T47D (cell line): ENCODE results near the gene MEGF6.

Experiments used
- DNase-seq, 2 experiments: peaks; one replicate each; pipeline versions ENCODE4 v3.0.0 to v3.0.0-alpha.2; 2011 to 2012; ENCODE audit warnings: low read depth in 1 of 2, low spot score in 1 of 2
- JUND ChIP-seq: IDR thresholded peaks from 2 replicates; pipeline ENCODE4 v1.6.1; 2012; ENCODE audit warnings: low read depth
- in situ Hi-C: cut with HindIII; loops from 2 replicates; pipeline ENCODE4 v1.10.0; 2016; ENCODE audit warnings: low sequenced_read_pairs, low pct_unique_long_range_greater_than_20kb

MEGF6 gene

GRCh38 chr1:3562712-3563111 is 48.6 kb downstream of the MEGF6 start:
- no peak for DNase-seq
- in situ Hi-C loops: no loop called here
- no peak for TF ChIP-seq JUND

- in situ Hi-C loops: no loop called here
- DNase-seq: no peak
- no peak for TF ChIP-seq JUND
Observed at GRCh38 chr1:3561702-3562101, 49.6 kb downstream of the MEGF6 start.

DNA sequence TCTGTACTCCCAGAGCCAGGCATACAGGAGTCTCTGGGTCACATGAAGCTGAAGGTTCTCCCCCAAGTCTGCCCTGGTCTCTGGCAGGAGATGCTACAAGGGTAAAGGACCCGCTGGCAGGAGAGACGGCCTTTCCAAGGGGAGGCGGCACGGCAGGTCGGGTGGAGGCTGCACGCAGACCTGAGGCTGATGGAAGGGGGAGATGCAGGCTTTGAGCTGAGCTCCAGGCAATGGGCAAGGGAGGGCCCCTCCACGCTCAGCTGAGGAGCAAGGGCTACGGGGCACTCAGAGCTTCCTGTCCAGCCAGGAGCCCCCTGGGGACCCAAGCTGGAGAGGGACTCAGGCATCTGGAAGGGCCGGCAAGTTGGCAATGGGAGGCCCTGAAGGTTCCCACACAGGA is 50.3 kb downstream of the MEGF6 start:
- TF ChIP-seq JUND: no peak
- in situ Hi-C loops: no loop called here
- DNase-seq: no peak

GRCh38 chr1:3560251-3560871 is 50.9 kb downstream of the MEGF6 start:
- TF ChIP-seq JUND: no peak
- in situ Hi-C loops: no loop called here
- no peak for DNase-seq

- in situ Hi-C loops: no loop called here
- DNase-seq: no peak
- no peak for TF ChIP-seq JUND
Observed at GRCh38 chr1:3558036-3558726, 53.1 kb downstream of the MEGF6 start.

GRCh38 chr1:3557366-3557765 is 53.9 kb downstream of the MEGF6 start:
- DNase-seq: no peak
- TF ChIP-seq JUND: no peak
- in situ Hi-C loops: no loop called here

DNA sequence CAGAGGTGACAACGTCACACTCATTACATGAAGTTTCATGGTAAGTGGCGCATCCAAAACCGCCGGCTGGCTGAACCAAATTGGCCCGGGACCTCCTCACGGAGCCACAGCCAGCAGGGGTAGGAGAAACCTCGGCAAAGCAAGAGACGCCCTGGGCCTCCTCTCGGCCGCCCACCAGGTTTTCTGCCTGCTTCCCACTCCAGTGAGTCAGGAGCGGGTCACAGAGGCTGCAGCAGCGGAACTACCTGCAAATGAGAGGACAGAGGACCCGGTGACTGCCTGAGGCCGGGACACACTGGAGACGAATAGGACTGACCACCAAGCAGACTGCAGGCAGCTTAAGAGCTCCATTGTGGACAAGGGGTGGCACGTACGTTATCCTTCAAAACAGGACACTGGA is 55.0 kb downstream of the MEGF6 start:
- no peak for TF ChIP-seq JUND
- in situ Hi-C loops: no loop called here

GRCh38 chr1:3555131-3555920 is 56.0 kb downstream of the MEGF6 start:
- no peak for TF ChIP-seq JUND
- in situ Hi-C loops: no loop called here
- no peak for DNase-seq

More for the DNA sequence above, 55.0 kb downstream of the MEGF6 start:
- no peak for DNase-seq

DNA sequence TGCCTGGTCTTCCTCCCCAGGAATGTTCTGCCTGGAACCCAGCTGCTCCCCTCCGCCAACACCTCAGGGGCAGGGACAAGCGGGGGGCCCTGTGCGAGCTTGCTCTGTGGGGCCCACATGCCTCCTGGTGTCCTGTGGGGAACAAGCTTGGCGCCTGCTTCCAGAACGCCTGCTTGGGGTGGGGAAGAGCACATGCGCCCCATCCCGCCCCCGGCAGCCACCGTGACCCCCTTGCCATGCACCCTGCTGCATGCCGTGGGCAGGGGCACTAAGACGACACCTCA is 57.4 kb downstream of the MEGF6 start:
- no peak for DNase-seq
- in situ Hi-C loops: no loop called here
- no peak for TF ChIP-seq JUND

DNA sequence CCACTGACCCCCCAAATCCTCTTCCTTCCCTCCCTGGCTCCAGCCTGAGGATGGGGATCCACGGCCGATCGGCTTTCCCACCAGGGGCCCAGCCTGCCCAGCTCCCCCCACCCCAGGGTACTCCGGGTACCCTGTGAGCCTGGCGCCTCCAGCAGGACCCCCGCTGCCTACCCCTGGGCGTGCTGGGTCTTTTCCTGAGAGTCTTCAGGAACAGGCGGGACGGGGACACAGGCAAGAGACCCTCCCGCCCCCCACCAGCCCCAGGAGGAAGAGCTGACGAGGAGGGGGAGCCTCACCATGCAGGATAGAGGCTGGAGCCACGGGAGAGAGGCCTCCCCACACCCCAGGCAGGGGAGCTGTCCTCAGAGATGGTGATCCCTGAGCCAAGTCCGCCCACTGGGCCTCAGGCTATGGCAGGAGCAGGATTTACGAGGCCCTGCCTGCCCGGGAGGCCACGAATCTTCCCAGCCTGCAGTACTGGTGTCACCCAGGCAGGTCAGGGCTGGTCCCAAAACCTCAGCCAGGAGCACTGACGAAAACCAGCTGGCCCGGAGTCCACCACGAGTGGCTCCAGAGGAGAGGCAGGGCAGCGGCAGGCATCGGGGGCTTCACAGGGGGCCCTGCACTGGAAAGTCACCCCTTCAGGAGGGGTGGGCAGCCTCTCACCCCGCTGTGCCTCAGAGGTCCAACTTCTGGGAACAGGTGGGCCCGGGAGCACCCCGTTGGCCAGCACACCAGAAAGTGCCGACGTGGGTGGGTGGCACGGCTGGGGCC is 58.0 kb downstream of the MEGF6 start:
- TF ChIP-seq JUND: no peak
- DNase-seq: peak; percentile 75 to 83
- in situ Hi-C loops: no loop called here

GRCh38 chr1:3552751-3553150 is 58.6 kb downstream of the MEGF6 start:
- no peak for DNase-seq
- TF ChIP-seq JUND: no peak
- in situ Hi-C loops: no loop called here

- no peak for TF ChIP-seq JUND
- no peak for DNase-seq
- in situ Hi-C loops: no loop called here
Observed at GRCh38 chr1:3552176-3552575, 59.1 kb downstream of the MEGF6 start.

- DNase-seq: peak in 1 of 2 experiments; percentile 20
- in situ Hi-C loops: no loop called here
Observed at GRCh38 chr1:3551711-3552110, 59.6 kb downstream of the MEGF6 start.

More at GRCh38 chr1:3551711-3552110, 59.6 kb downstream of the MEGF6 start:
- no peak for TF ChIP-seq JUND
